ENCODE results near the gene TMEM225B. TPM values are rescaled to one million over a fixed set of nuclear protein-coding genes. Genes with fewer than 3 reads are reported as not detected.
A peak's percentile ranks its signal among the peaks of the same experiment; 100 is the strongest.
"Not testable (repeated sequence)": the region's sequence is repeated elsewhere in the genome, so short reads cannot be mapped to it uniquely, and the experiment has no call there.

The TMEM225B gene
- total and polyA plus RNA-seq, 10 donors: 0.43 to 1.6 (median 1.0) TPM; not detected in 2

DNA sequence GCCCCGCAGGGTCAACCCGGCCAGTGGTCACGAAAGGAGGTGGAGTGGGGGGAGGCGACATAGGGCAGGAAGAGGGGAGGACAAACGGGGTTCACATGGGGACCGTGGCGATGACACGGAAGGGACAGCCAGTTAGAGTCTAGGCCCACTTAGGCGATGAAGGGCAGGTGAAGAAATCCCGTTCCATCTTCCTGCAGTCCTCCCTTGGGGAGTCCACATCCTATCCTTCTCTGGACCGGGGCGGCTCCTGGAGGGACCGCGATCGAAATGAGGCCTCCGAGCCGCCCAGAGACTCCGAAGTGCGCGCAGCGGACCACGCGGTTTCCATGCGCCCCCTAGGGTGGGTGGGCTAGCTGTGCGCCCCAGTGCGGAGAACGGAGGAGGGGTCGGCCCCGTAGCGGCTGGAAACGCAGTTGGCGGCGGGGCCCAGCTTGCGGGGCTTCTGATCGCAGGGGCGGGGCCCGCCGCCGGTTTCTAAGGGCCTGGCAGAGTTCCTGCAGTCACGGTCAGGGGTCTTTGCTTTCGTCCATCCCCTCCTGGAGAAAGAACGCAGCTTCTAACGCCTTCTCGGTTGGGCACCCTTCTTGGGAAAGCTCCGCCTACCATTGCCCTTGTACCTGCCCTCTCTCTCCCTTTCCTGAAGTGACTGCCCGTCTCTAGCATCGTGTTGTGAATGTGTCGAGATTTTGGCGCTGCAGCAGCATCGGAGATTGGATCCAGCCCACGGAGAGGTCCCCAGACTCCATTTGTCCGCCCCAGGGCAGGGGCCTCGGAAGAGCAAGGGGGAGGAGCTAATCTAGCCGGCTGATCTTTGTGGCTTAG, 17.9 kb upstream of the TMEM225B start:
- intact Hi-C loops (cut with DNase I; ENCODE audit: low total_unique reads): no loop called here
- Histone ChIP-seq H3K4me1 (peaks cover 5 to 21% (median 16%) of the 10 kb centered on the region in 6 donors), H3K36me3 (peaks cover 0 to 5% (median 0%) of the 10 kb centered on the region in 6 donors), H3K9me3 (no peaks in the 10 kb centered on the region), H3K4me3 (peak overlapping the region; percentile 37 to 75 (median 46)), H3K27ac (peak overlapping the region in 4 of 8 donors; percentile 1 to 47 (median 32)), H3K27me3 (replicated peaks in 1 of 7) (peaks cover 0 to 16% (median 4%) of the 10 kb centered on the region in 7 donors)
- TF ChIP-seq, protein P1, sequence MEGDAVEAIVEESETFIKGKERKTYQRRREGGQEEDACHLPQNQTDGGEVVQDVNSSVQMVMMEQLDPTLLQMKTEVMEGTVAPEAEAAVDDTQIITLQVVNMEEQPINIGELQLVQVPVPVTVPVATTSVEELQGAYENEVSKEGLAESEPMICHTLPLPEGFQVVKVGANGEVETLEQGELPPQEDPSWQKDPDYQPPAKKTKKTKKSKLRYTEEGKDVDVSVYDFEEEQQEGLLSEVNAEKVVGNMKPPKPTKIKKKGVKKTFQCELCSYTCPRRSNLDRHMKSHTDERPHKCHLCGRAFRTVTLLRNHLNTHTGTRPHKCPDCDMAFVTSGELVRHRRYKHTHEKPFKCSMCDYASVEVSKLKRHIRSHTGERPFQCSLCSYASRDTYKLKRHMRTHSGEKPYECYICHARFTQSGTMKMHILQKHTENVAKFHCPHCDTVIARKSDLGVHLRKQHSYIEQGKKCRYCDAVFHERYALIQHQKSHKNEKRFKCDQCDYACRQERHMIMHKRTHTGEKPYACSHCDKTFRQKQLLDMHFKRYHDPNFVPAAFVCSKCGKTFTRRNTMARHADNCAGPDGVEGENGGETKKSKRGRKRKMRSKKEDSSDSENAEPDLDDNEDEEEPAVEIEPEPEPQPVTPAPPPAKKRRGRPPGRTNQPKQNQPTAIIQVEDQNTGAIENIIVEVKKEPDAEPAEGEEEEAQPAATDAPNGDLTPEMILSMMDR (IDR thresholded peaks at IDR 0.05 in 8 of 11, conservative IDR thresholded peaks at IDR 0.05 in 3 of 11): peak in 5 of 11 experiments; percentile 19 to 56 (median 40)
- peak in 2 of 3 donors; percentile 44 to 73 for TF ChIP-seq POLR2AphosphoS5 (IDR thresholded peaks at IDR 0.05)
- TF ChIP-seq POLR2A (IDR thresholded peaks at IDR 0.05): no peak
- peak; percentile 82 for DNase-seq
- WGBS, 5 donors: 1 to 5% (median 2%) methylated on average over 31 to 54 of the region's 54 CpGs

DNA sequence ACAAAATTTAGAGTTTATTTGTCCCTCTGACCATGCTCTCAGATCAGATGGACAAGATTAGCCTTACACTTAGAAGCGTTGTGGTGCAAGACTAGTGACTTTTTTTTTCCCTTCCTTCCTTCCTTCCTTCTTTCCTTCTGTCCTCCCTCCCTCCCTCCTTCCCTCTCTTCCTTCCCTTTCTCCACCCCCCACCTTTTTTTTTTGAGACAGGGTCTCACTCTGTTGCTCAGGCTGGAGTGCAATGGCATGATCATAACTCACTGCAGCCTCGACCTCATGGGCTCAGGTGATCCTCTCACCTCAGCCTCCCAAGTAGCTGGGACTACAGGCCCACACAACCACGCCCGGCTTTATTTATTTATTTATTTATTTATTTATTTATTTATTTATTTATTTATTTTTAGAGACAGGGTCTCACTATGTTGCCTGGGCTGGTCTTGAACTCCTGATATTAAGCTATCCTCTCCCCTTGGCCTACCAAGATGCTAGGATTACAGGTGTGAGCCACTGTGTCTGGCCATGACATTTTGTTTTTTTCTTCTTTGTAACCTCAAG, 17.2 kb upstream of the TMEM225B start:
- peaks cover 0 to 16% (median 4%) of the 10 kb centered on the region in 7 donors for H3K27me3 ChIP-seq (replicated peaks in 1 of 7)
- H3K27ac ChIP-seq: peak overlapping the region in 3 of 8 donors; percentile 1 to 47 (median 38)
- H3K36me3 ChIP-seq; intact Hi-C loops (cut with DNase I; ENCODE audit: low total_unique reads); H3K9me3 ChIP-seq; DNase-seq: not testable (repeated sequence)
- peak overlapping the region; percentile 37 to 75 (median 46) for H3K4me3 ChIP-seq
- H3K4me1 ChIP-seq: peaks cover 5 to 21% (median 16%) of the 10 kb centered on the region in 6 donors
- WGBS, 5 donors: 60 to 66% (median 66%) methylated on average over 4 of the region's 4 CpGs

DNA sequence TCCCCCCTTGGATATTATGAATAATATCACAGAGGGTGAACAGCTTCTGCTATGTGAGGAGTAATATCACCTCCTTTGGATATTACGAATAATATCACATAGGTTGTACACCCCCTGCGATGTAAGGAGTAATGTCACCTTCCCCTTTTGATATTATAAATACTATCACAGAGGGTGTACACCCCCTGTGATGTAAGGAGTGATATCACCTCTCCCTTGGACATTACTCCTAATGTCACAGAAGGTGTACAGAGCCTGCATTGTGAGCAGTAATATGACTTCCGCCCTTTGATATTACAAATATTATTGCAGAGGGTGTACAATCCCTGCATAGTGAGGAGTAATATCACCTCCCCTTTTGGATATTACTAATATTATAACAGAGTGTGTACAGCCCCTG, 9.2 kb upstream of the TMEM225B start:
- H3K9me3 ChIP-seq: no peaks in the 10 kb centered on the region
- no peaks in the 10 kb centered on the region for H3K4me1 ChIP-seq
- intact Hi-C loops (cut with DNase I; ENCODE audit: low total_unique reads): no loop called here
- no peak overlapping the region for H3K4me3 ChIP-seq
- no peak for DNase-seq
- H3K27me3 ChIP-seq (replicated peaks in 1 of 7): peaks cover 0 to 10% (median 0%) of the 10 kb centered on the region in 7 donors
- no peak for TF ChIP-seq POLR2A (IDR thresholded peaks at IDR 0.05)
- TF ChIP-seq POLR2AphosphoS5 (IDR thresholded peaks at IDR 0.05): no peak
- WGBS, 5 donors: 79 to 90% (median 85%) methylated on average over 3 of the region's 3 CpGs
- H3K27ac ChIP-seq: no peak overlapping the region
- H3K36me3 ChIP-seq: no peaks in the 10 kb centered on the region

DNA sequence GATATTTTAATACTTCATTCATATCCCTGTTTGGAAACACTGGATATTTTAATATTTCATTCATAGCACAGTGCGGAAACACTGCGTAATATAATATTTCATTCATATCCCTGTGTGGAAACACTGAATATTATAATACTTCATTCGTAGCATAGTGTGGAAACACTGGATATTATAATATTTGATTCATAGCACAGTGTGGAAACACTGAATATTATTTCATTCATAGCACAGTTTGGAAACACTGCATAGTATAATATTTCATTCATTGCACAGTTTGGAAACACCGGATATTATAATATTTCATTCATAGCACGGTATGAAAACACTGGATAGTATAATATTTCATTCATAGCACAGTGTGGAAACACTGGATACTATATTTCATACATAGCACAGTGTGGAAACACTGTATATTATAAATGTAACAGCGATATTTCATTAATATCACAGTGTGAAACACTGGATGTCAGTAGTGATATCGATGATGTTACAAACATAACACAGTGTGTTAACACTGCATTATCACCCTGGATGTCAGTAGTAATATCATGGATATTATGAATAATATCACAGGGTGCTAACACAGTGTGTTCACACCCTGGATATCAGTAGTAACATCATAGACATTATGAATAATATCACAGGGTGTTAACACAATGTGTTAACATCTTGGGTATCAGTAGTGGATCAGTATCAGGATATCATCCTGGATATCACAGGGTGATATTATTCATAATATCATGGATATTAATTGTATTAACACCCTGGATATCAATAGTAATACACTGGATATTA, 2.9 kb upstream of the TMEM225B start:
- Histone ChIP-seq H3K9me3 (no peaks in the 10 kb centered on the region), H3K27ac (no peak overlapping the region), H3K4me1 (no peaks in the 10 kb centered on the region), H3K4me3 (no peak overlapping the region), H3K27me3 (replicated peaks in 1 of 7) (no peaks in the 10 kb centered on the region), H3K36me3 (no peaks in the 10 kb centered on the region)
- intact Hi-C loops (cut with DNase I; ENCODE audit: low total_unique reads): no loop called here
- no peak for TF ChIP-seq POLR2AphosphoS5 (IDR thresholded peaks at IDR 0.05)
- no peak for TF ChIP-seq POLR2A (IDR thresholded peaks at IDR 0.05)
- TF ChIP-seq, protein P1 (IDR thresholded peaks at IDR 0.05 in 8 of 11, conservative IDR thresholded peaks at IDR 0.05 in 3 of 11): no peak
- WGBS, 5 donors: 81 to 84% (median 84%) methylated on average over 7 of the region's 7 CpGs
- DNase-seq: no peak

Data from spleen (tissue), 11 donors.